Pulmonary artery endothelial cell (primary cell): ENCODE measurements around the gene PTPRE. TPM values are rescaled to one million over a fixed set of nuclear protein-coding genes. Genes with fewer than 3 reads are reported as not detected.

Experiments used
- DNase-seq: peaks from one replicate; pipeline ENCODE4 v3.0.0-alpha.2; 2011; ENCODE audit warnings: low read depth, low spot score
- total RNA-seq: library from RNA; depleted of rRNA; stranded (reverse); fragments of >200 nt; gene quantifications from 2 replicates; pipeline ENCODE4 v1.2.3, GENCODE V29; 2014

The PTPRE gene, protein sequence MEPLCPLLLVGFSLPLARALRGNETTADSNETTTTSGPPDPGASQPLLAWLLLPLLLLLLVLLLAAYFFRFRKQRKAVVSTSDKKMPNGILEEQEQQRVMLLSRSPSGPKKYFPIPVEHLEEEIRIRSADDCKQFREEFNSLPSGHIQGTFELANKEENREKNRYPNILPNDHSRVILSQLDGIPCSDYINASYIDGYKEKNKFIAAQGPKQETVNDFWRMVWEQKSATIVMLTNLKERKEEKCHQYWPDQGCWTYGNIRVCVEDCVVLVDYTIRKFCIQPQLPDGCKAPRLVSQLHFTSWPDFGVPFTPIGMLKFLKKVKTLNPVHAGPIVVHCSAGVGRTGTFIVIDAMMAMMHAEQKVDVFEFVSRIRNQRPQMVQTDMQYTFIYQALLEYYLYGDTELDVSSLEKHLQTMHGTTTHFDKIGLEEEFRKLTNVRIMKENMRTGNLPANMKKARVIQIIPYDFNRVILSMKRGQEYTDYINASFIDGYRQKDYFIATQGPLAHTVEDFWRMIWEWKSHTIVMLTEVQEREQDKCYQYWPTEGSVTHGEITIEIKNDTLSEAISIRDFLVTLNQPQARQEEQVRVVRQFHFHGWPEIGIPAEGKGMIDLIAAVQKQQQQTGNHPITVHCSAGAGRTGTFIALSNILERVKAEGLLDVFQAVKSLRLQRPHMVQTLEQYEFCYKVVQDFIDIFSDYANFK
- total RNA-seq: 43.3 and 48.0 TPM in 2 replicates

DNA sequence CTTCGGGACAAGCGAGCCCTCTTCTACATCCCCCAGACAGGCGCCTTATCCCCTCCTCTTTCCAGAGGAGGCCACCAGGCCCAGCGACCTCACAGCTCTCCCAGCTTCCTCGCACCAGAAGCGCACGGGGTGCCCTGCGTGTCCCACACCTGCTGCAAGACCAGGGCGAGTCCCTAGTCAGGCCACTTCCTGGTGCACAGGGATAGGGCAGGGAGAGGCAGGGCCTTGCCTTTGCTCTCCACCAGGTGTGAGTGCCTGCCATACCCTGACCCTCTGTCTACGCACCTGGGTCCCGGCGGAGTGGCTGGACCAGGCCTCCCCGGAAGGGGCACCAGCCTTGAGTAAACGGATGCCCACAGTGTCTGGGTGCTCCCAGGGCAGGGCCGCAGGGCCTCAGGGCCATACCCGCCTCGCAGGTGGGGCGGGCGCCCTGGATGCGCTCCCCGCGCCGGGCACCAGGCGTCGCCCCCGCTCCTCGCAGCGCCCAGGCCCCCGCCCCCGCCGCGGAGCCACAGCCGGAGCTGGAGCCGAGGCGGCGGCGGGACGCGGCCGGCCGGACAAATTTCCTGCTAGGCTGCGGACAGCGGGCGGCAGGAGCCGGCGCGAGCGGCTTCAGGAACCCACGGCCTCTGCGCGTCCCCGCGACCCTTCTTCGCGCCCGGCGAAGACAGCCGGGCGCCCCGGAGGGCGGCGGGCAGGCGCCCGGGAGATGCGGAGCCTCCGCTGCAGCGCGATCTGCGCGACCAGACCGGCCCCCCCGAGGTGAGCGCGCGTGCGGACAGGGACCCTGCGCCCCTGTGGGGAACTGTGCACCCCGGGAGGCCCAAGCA lies at the start of gene PTPRE:
TSS of gene PTPRE (plus strand) at position 556 of the 830 bp plus-strand sequence. CDS start 133,779 bp downstream, outside the sequence.
- no peak for DNase-seq

DNA sequence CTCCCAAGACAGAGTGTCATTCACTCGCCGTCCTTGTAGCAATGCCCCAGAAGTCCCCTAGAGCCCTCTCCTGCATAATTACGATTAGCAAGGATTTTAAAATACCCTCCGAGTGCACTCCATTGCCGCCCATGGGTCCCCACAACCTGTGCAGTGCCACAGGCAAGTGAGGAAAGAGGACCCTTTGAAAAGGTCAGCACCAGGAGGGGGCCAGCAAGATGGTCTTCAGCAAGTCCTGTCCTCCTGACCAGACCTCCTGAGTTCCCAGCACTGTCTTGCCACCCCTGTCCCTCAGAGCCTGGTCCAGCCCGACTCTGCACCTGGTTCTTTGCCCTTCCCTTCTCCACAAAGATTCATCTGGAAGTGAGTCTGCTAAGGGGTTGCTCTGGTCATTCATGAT lies 46.3 kb upstream of the PTPRE start:
- no peak for DNase-seq

DNA sequence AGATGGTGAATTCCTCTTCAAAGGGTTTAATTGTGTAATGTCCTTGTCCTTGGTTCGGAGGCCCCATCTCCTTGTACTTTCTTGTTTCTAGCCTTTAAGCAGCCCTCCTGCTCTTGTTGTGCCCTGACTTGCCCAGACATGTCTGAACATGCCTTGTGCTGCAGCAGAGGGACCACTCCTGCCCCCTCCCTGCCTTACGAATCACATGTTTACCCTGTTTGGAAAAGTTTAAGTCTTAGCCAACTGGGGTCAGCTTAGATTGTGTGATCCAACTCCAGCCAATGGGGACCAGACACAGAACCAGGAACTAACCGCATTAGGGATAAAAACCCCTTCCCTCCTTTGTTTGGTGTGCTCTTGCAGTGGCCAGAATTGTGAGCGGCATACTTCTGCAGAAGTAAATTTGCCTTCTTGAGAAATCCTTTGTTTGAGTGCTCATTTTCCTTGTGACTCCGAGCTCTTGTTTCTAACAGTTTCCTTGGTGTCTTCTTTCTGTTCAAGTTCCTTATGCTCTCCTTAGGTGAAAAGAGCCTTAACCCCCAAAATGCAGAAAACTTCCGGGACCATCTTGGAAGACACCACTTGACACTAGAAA lies 43.6 kb upstream of the PTPRE start:
- no peak for DNase-seq

DNA sequence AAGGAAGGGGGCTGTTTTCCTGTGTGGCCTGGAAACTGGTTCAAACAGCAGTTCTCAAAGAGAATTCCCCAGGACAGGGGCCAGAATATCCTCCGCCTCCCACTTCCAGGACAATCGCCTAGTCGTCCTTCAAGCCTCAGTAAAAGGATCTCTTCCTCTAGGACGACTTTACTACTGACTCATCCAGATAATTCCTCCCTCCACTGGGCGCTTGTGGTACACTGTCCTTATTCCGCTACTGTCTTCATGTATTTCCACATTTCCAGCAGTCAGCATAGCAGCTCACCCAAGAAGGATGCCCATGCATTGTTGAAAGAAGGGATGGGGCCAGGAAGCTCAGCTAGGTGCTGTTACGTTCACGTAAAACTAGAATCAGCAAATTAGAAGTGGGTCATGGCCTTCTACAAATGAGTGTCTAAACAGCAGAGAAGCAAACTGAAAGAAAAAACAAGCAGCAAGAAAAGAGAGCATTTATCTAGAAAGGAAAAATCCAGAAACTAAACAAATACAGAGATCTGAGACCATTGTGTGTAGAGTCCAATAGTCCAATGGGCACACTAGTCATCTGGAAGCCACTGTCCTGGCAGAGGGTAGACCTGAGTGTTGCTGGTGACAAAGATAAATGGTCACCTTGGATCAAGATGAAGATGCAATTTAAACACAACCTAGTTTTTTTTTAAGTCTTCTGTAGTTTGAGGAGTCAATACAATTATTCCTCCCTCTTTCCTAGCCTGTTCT lies 40.5 kb upstream of the PTPRE start:
- DNase-seq: no peak

DNA sequence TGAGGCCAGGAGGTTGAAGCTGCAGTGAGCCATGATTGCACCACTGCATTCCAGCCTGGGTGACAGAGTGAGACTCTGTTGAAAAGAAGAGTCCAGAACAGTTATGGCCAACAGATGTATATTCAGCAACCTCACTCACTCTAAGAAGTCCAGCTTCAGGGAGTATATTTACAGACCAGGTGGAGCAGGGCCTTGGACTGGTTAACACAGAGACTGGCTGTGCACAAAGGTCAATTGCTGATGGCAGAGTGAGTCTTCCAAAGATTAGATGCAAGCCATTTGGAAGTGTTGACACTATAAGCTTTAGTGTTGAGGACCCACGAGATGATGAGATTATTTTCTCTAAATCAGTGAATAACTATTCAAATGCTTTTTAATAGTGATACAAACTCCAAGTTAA lies 39.1 kb upstream of the PTPRE start:
- DNase-seq: no peak

DNA sequence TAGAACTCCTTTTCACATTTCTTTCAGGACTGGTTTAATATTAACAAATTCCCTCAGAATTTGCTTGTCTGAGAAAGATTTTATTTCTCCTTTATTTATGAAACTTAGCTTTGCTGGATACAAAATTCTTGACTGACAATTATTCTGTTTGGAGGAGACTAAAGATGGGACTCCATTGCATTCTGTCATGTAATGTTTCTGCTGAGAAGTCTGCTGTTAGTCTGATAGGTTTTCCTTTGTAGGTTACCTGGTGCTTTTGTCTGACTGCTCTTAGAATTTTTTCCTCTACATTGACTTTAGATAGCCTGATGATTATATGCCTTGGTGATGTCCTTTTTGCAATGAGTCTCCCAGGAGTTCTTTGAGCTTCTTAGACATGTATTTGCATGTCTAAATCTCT lies 37.6 kb upstream of the PTPRE start:
- DNase-seq: no peak

DNA sequence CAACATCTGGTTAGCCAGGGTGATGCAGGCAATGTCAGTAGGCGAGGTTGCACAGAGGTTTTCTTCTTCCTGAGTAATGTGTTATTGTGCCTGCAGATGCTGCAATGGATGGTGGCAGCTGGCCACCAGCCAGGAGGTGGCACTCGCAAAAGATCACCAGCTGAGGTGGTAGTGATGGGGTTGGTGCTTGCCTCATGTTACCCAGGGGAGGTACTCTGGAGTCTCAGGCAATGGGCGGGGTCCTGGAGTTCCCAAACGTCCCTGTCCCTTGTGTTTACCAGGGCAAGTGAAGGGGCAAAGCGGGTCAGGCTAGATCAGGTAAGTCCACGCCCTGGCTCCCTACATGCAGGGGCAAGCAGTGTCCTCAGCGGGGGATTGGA lies 35.3 kb upstream of the PTPRE start:
- no peak for DNase-seq

DNA sequence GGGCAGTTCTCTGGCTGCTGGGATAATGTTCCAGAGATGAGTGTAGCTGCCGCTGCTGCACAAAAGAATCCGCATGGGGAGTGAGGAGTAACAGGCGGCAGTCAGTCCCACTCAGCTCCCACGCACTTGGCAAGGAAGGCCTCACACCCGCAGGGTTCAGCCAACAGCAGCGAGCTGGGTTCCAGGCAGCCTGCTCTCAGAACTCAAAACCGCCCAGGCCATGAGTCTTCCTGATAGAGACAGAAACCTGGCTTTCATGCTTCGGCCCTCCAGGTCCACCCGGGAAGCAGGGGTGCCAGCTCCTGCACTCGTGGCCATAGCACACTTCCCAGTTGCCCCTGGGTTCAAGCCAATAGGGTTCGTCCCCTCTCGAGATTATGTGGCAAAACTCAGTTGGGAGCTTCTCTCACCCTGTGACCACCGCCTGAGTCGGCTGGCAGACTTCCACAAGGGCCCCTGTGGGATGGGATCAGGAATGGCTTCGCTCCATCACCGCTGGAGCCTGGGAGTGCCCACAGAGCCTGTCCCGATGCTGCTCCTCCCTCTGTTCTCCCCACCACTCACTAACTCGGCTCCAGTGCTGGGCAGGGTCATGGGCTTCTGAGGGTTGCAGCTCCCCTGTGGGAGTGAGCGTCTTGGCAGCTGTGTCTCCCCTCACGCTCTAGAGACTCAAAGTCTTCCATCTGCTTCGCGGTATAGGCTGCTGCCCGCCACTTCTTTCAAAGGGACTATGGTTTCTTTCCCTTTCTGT lies 34.7 kb upstream of the PTPRE start:
- DNase-seq: no peak

DNA sequence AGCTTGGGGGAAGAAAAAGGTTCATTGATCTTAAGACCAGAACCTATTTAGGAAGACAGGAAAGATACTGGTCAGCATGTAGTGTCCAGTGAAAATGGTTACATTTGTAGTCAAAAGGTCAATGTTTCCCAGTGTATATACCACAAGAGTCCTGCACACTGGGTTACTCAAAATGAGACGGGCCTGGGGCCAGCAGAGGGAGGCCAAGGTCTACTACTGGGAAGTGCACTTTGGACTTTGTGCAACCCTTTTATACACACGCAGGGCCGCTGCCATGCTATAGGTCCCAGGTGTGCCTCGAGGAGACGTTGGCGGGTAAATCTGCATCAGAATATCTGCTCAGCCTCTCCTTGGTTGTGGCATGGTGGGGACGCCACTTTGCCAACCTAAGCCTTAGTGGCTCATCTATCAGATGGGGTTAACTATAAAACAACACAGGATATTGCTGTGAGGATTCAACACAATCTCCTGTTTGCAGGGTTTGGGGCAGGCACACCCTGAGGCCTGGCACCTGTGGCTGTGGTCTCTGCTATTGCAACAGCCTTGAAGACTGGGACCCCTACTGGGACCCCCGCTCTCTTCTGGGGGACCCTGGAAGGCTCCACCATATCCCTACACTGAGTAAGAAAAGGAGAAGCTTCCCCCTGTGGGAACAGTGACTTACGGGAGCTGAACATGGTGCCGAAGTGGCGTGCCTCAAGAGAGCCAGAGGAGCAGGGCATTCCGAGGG lies 33.9 kb upstream of the PTPRE start:
- no peak for DNase-seq

DNA sequence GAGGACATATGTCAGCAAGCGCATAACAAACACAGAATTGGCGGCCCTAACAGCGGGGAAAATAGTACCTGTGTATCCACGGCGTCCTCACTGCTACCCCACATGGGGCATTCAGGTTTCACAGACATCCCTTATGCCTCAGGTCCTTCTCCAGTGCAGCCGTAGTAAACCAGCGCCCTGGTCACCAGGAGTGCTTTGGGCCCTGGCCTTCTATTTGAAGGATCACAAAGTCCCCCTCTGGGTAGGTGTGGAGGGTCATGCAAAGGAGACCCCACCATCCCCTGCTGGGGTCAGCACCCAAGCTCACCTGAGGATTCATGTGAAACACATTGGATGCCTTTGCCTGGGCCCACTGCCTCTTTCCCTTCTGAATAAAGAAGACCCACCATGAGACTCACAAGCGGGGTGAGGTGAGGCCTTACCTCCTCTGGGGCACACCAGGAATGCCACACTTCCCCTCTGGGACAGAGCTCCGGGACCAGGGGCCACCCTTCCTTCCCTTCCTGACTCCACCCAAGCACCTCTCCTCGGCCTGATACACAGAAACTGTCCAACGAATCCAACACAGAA lies 32.9 kb upstream of the PTPRE start:
- DNase-seq: no peak

DNA sequence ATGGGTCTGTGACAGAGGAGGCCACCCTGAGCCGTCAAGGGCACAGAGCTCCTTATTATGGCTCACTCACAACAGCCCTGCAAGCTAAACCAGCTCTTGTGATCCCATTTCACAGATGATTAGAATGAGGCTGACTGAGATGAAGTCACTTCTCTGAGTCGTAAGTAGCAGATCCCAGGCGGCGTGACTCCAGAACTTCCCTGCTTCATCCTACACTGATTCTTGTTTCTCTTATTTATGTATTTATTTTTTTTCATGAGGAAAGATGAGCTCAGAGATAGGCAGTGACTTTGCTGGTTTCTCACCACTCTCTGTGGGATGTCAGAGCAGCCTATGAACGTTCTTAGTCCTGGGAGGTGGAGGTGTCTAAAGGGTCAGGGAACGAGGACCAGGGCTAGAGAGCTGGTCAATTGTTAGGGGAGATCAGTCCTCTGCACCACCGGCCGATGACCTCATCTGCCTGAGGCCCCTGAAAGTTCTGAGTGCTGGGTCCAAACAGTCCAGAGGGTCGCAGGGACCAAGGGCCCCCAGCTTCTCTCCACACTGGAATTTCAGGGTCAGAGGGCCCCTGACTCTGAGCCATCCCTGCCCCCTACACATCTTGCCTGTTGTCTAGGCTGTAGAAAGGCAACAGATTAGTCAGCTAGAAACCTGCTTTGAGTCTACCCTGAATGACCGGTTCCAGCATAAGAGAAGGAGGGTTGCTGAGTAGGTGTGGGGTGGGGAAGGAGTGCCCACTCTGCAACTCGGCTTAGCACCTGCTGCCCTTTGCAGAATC lies 32.0 kb upstream of the PTPRE start:
- DNase-seq: no peak

GRCh38 chr10:127875449-127875765 lies 31.5 kb upstream of the PTPRE start:
- DNase-seq: no peak

- no peak for DNase-seq
Measured at GRCh38 chr10:127875916-127876315, 31.0 kb upstream of the PTPRE start.

- DNase-seq: no peak
Measured at GRCh38 chr10:127877116-127877515, 29.8 kb upstream of the PTPRE start.

DNA sequence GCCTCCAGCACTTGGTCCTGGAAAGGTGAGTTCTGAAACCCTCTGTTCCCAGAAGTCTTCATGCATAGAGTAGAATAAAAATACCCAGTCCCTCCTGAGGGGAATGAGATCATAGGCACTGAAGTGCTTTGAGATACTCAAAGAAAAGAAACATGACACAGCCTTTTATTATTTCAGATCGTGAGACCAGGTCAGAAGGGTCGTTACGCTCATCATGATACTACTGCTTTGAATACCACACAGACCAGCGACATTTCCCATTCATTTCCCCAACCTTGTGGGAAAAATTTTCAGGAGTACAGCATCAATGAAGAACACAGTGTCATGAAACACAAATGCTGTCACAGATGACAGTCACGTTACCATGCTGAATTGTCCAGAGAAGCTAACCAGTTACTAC lies 29.2 kb upstream of the PTPRE start:
- DNase-seq: no peak

GRCh38 chr10:127878475-127879055 lies 28.3 kb upstream of the PTPRE start:
- DNase-seq: no peak

DNA sequence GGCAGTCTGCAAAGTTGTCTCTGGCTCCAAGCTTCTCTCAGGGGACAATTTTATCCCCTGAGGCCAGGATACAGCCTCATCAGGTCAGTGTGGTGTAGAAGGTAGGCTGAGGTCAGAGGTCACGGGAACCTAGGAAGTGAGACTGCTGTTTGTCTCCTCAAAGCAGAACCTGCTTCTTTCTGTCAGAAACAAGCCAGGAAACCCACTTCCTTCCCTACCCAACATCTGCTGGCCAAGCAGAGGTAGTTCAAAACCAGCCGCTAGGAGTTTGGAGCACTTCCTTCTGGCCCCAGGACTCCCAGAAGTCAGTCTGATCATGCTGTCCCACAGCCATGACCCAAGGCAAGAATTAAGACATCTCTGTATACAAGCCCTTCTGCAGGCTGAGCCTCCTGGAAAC lies 26.3 kb upstream of the PTPRE start:
- no peak for DNase-seq

- no peak for DNase-seq
Measured at GRCh38 chr10:127881262-127881661, 25.6 kb upstream of the PTPRE start.
